NT2/D1 (cell line): ENCODE data around the gene KIAA1217.

Experiments
- SUZ12 ChIP-seq: IDR thresholded peaks from 2 replicates; pipeline ENCODE4 v1.6.1; 2011; ENCODE audit not compliant: insufficient read length, insufficient read depth; ENCODE audit errors: extremely low read depth
- YY1 ChIP-seq: IDR thresholded peaks from 2 replicates; pipeline ENCODE4 v1.6.1; 2011; ENCODE audit not compliant: insufficient read length, insufficient read depth
- ZNF274 ChIP-seq: IDR thresholded peaks from 2 replicates; pipeline ENCODE4 v1.6.1; 2011; ENCODE audit warnings: mild to moderate bottlenecking, low read depth, low read length

- TF ChIP-seq SUZ12 (no peak), YY1 (no peak), ZNF274 (no peak)
These were observed 38.9 kb downstream of the KIAA1217 start for GRCh38 chr10:24247841-24248240.
